ENCODE data around the gene MAP6.

MAP6 gene

DNA sequence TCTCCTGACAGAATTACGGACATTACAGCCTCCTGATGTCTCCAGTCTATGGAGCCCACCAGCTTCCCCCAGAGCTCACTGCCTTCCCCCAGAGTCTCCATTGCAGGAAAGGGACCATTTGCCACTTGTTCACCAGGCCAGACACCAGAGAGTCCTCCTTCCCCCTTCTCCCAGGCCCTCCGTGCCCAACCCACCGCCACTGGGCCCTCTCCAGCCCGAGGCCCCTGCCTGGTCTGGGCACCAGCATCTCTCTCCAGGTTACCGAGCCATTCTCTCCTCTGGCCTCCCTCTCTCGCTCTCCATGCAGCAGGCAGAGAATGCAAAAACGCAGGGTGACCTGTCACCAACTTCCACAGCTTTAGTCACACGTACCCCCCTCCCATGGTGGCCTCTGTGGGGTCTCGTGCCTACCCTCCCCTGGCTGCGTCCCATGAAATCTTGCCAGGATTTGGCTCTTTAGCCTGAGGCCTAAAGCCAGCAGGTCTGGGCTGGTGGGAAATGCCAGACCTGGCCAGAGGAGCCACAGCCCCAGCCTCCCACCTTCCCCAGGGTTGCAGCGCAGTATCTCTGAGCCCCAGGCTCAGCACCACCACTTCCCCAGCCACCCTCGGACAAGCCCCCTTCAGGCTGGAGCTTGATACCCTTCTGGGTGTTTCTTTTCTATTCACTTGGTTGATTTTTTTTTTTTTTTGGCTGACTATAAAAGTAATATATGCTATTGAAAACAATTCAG is 113.6 kb downstream of the MAP6 start:
- TF ChIP-seq, protein P1, sequence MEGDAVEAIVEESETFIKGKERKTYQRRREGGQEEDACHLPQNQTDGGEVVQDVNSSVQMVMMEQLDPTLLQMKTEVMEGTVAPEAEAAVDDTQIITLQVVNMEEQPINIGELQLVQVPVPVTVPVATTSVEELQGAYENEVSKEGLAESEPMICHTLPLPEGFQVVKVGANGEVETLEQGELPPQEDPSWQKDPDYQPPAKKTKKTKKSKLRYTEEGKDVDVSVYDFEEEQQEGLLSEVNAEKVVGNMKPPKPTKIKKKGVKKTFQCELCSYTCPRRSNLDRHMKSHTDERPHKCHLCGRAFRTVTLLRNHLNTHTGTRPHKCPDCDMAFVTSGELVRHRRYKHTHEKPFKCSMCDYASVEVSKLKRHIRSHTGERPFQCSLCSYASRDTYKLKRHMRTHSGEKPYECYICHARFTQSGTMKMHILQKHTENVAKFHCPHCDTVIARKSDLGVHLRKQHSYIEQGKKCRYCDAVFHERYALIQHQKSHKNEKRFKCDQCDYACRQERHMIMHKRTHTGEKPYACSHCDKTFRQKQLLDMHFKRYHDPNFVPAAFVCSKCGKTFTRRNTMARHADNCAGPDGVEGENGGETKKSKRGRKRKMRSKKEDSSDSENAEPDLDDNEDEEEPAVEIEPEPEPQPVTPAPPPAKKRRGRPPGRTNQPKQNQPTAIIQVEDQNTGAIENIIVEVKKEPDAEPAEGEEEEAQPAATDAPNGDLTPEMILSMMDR (IDR thresholded peaks at IDR 0.05; ENCODE audit: control extremely low read depth, extremely low read depth, low read depth, missing control alignments) = no peak
- DNase-seq (ENCODE audit: extremely low spot score) = no peak
- CTCF ChIA-PET = interaction anchor here (1.2 to 1.8 kb wide), 4 partner anchors 12 to 111 kb away, joined by 3 to 4 read pairs (median 4); no protein-coding TSS in a partner anchor
- POLR2A ChIA-PET = no interaction called here

GRCh38 chr11:75554258-75555022 is 114.4 kb downstream of the MAP6 start:
- POLR2A ChIA-PET = interaction anchor here (0.9 kb wide), 1 partner anchor 8 kb away, joined by 4 read pairs; the partner anchor contains the start of gene SERPINH1
- CTCF ChIA-PET = interaction anchor here (0.9 to 1.8 kb wide), 5 partner anchors 11 to 110 kb away, joined by 3 to 4 read pairs (median 3); no protein-coding TSS in a partner anchor
- TF ChIP-seq, protein P1 (IDR thresholded peaks at IDR 0.05; ENCODE audit: control extremely low read depth, extremely low read depth, low read depth, missing control alignments) = no peak
- DNase-seq (ENCODE audit: extremely low spot score) = no peak

DNA sequence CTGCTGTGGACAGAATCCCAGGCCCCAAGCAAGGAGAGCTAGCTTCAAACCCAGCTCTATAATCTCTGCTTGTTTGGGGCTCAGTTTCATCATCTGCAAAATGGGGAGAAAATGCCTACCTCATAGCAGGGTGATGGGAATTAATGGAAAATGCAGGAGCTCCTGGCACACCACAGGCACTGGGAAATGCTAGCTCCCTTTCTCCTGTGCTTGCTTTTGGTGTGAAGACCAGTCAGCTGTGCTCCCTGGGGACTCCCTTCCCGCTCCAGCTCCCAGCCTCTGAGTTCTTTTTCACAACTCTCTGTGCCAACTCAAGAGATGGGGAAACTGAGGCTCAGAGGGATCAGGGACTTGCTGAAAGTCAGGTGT is 115.0 kb downstream of the MAP6 start:
- TF ChIP-seq, protein P1 (IDR thresholded peaks at IDR 0.05; ENCODE audit: control extremely low read depth, extremely low read depth, low read depth, missing control alignments) = no peak
- ChIA-PET POLR2A (interaction anchor here (0.9 kb wide), 1 partner anchor 9 kb away, joined by 4 read pairs; the partner anchor contains the start of gene SERPINH1), CTCF (interaction anchor here (0.9 to 1.8 kb wide), 5 partner anchors 11 to 109 kb away, joined by 3 to 4 read pairs (median 3); no protein-coding TSS in a partner anchor)
- DNase-seq (ENCODE audit: extremely low spot score) = no peak

- no peak for DNase-seq (ENCODE audit: extremely low spot score)
- CTCF ChIA-PET = interaction anchor here (0.7 kb wide), 1 partner anchor 19 kb away, joined by 3 read pairs; no protein-coding TSS in a partner anchor
- POLR2A ChIA-PET = no interaction called here
- TF ChIP-seq, protein P1 (IDR thresholded peaks at IDR 0.05; ENCODE audit: control extremely low read depth, extremely low read depth, low read depth, missing control alignments) = no peak
Measured at GRCh38 chr11:75553182-75553581, 115.7 kb downstream of the MAP6 start.

GRCh38 chr11:75549370-75549958 is 119.4 kb downstream of the MAP6 start:
- TF ChIP-seq, protein P1 (IDR thresholded peaks at IDR 0.05; ENCODE audit: control extremely low read depth, extremely low read depth, low read depth, missing control alignments) = no peak
- DNase-seq (ENCODE audit: extremely low spot score) = no peak
- ChIA-PET POLR2A (no interaction called here), CTCF (interaction anchor here (0.9 to 1.3 kb wide), 5 partner anchors 10 to 136 kb away, joined by 3 to 4 read pairs (median 3); no protein-coding TSS in a partner anchor)

All from GM10248 (cell line).